GM12801 (cell line): ENCODE measurements around the gene UBE2Z.

Source experiments
- CTCF ChIP-seq: IDR thresholded peaks from one replicate; pipeline ENCODE4 v1.5.1; 2011; ENCODE audit warnings: control low read depth; ENCODE audit not compliant: insufficient read length; ENCODE audit errors: extremely low read depth

UBE2Z gene

GRCh38 chr17:48873209-48873608, 35.0 kb upstream of the UBE2Z start:
- TF ChIP-seq CTCF: no peak

- TF ChIP-seq CTCF: no peak
Observed at GRCh38 chr17:48873696-48874443, 34.3 kb upstream of the UBE2Z start.

- TF ChIP-seq CTCF: peak; percentile 94
Observed at GRCh38 chr17:48878920-48879898, 29.0 kb upstream of the UBE2Z start.

GRCh38 chr17:48882272-48882671, 25.9 kb upstream of the UBE2Z start:
- TF ChIP-seq CTCF: no peak

- TF ChIP-seq CTCF: no peak
Observed at GRCh38 chr17:48883171-48883570, 25.0 kb upstream of the UBE2Z start.

GRCh38 chr17:48890086-48890485, 18.1 kb upstream of the UBE2Z start:
- no peak for TF ChIP-seq CTCF

GRCh38 chr17:48892940-48893645, 15.1 kb upstream of the UBE2Z start:
- no peak for TF ChIP-seq CTCF
